ENCODE measurements around the gene CSPG4.
"Not testable (repeated sequence)": the region's sequence is repeated elsewhere in the genome, so short reads cannot be mapped to it uniquely, and the experiment has no call there.

CSPG4 gene

GRCh38 chr15:75725006-75725718 is 12.5 kb upstream of the CSPG4 start:
- DNase-seq, result no peak

- DNase-seq, result peak; percentile 68
These were observed 11.4 kb upstream of the CSPG4 start for GRCh38 chr15:75723847-75724660.

GRCh38 chr15:75723171-75723846 is 10.7 kb upstream of the CSPG4 start:
- DNase-seq, result peak; percentile 47

GRCh38 chr15:75721923-75722870 is 9.5 kb upstream of the CSPG4 start:
- no peak for DNase-seq

- DNase-seq, result no peak
These were observed 8.9 kb upstream of the CSPG4 start for GRCh38 chr15:75721480-75721922.

GRCh38 chr15:75720787-75721479 is 8.3 kb upstream of the CSPG4 start:
- DNase-seq, result peak; percentile 58

- DNase-seq, result no peak
These were observed 7.6 kb upstream of the CSPG4 start for GRCh38 chr15:75720297-75720696.

GRCh38 chr15:75718328-75718727 is 5.7 kb upstream of the CSPG4 start:
- no peak for DNase-seq

- not testable (repeated sequence) for DNase-seq
These were observed 4.4 kb upstream of the CSPG4 start for GRCh38 chr15:75717001-75717400.

GRCh38 chr15:75716249-75716950 is 3.8 kb upstream of the CSPG4 start:
- not testable (repeated sequence) for DNase-seq

GRCh38 chr15:75715312-75715832 is 2.7 kb upstream of the CSPG4 start:
- not testable (repeated sequence) for DNase-seq

GRCh38 chr15:75714195-75714594 is 1.5 kb upstream of the CSPG4 start:
- no peak for DNase-seq

- no peak for DNase-seq
These were observed 769 bp upstream of the CSPG4 start for GRCh38 chr15:75713338-75713895.

GRCh38 chr15:75711495-75711894 is 1.2 kb downstream of the CSPG4 start:
- not testable (repeated sequence) for DNase-seq

- DNase-seq, result not testable (repeated sequence)
These were observed 1.8 kb downstream of the CSPG4 start for GRCh38 chr15:75710874-75711273.

GRCh38 chr15:75709458-75709857 is 3.2 kb downstream of the CSPG4 start:
- not testable (repeated sequence) for DNase-seq

- DNase-seq, result no peak
These were observed 6.0 kb downstream of the CSPG4 start for GRCh38 chr15:75706682-75706954.

- DNase-seq, result no peak
These were observed 6.6 kb downstream of the CSPG4 start for GRCh38 chr15:75705854-75706681.

GRCh38 chr15:75705375-75705774 is 7.3 kb downstream of the CSPG4 start:
- not testable (repeated sequence) for DNase-seq

GRCh38 chr15:75704618-75705017 is 8.0 kb downstream of the CSPG4 start:
- DNase-seq, result no peak
